Spleen (tissue), 7 donors: Measurements from ENCODE around the gene UBASH3A.

Experiments
- CTCF ChIP-seq, 11 experiments: fragments of 200-600 bp in 7 of 11; fragments of 450-650 bp in 4 of 11; sonication (generic) in 4 of 11; IDR thresholded peaks in 8 of 11; conservative IDR thresholded peaks in 3 of 11; 1 replicate in 7 of 11; 2 replicates in 4 of 11; pipeline versions ENCODE4 v1.4.0 to v1.8.0; 2016 to 2021; ENCODE audit warnings: antibody characterized with exemption in 11 of 11, inconsistent platforms in 4 of 11, mild to moderate bottlenecking in 1 of 11
- POLR2A ChIP-seq, 3 donors: fragments of 450-650 bp; IDR thresholded peaks; one replicate each; pipeline ENCODE4 v1.5.1; 2017; ENCODE audit warnings: antibody characterized with exemption in 3 of 3, mild to moderate bottlenecking in 1 of 3
- POLR2AphosphoS5 ChIP-seq, 3 donors: sonication (generic); formaldehyde crosslinking; IDR thresholded peaks; one replicate each; pipeline ENCODE4 v1.5.1; 2017; ENCODE audit warnings: antibody characterized with exemption in 3 of 3
- donor health status: DM: no; HTN: no; CAD: no; lungs with moderate emphysema.
- donor health status: DM: no; HTN: no; CAD: no.
- donor health status: DM: no; HTN: no; CAD: no.

DNA sequence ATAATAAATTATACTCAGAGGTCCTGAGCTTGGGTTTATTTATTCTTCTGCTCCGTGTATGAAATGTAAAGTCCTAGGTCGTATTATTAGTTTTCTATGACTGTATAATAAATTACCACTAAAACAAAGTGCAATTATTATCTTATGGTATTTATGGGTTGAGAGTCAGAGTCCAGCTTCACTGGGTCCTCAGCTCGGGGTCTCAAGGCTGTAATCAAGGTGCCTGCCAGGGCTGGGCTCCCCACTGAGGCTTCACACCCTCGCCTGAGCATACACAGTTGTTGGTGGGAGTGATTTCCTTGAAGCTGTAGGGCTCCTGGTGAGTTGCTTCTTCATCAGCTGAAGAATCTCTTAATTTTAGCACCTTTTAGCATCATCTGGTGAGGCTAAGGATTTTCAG lies 15.2 kb downstream of the UBASH3A start:
- TF ChIP-seq CTCF (IDR thresholded peaks at IDR 0.05 in 8 of 11, conservative IDR thresholded peaks at IDR 0.05 in 3 of 11) (no peak), POLR2A (IDR thresholded peaks at IDR 0.05) (no peak), POLR2AphosphoS5 (IDR thresholded peaks at IDR 0.05) (no peak)
